Smooth muscle cell of the brain vasculature (primary cell): ENCODE results near the gene TEAD1.
"Not testable (repeated sequence)": the region's sequence is repeated elsewhere in the genome, so short reads cannot be mapped to it uniquely, and the experiment has no call there.

Source experiments
- DNase-seq: peaks from one replicate; pipeline ENCODE4 v3.0.0-alpha.2; 2012; ENCODE audit warnings: low read depth, low spot score

The TEAD1 gene

GRCh38 chr11:12860827-12861226 lies 186.6 kb downstream of the TEAD1 start:
- no peak for DNase-seq

DNA sequence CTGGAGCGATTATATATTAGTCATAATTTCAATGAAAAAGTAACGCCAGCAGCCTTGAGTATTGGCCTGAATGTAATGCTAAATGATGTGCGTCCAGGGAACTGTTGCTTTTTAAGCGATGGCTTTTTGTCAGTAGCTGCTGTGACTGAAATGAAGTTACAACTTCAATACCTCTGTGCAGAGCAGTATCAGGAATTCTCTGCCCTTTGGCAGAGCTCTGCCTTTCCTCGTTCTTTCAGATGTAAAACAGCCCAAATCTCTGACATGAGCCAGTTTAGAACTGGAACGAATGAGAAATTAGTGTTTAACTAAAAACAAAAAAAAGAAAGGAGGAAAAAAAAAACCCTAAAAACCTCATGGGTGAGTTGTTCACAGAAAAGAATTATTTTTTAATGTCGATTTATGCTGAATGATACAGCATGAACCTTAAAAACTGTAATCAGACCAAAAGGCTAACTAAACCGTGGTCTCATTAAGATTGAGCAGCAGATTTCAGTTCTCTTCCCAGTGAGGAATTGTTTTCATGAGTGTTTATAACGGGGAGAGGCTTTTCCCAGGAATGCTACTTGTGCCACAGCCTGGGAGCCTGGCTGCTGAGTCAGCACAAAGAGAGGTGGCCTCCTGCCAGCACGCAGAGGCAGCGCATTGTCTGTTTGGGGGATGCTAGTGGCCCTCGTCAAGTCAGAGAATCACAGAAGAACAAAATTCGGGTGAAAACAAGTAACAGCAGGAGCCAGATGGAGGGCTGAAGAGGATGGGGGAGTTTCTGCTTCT lies 188.7 kb downstream of the TEAD1 start:
- DNase-seq, result peak; percentile 52

DNA sequence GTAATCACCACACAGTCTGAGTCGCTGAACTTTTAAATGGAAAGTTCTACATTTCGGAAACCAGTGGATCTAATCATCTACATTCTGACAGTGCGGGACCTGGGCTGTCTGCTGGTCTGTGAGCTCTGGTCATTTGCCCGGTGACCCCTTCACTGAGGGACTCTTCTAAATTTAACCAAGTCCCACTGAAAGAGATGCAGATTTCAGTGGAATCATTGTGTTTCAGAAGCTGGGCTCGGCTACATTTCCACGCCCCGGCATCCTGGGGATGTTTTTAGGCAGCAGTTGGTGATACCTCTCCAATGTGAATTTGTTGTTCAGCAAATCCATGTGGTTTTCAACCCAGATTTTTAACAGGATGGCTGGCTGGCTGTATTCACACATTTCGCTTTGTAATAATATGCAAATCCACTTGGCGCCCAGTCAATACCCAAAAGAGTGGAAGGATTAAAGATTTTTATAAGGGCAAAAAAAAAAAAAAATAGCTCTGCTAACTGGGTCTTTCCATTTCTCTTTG lies 189.4 kb downstream of the TEAD1 start:
- DNase-seq, result no peak

- DNase-seq, result peak; percentile 39
These were observed 190.3 kb downstream of the TEAD1 start for GRCh38 chr11:12864316-12865156.

GRCh38 chr11:12865863-12866595 lies 191.8 kb downstream of the TEAD1 start:
- no peak for DNase-seq

- DNase-seq, result no peak
These were observed 193.3 kb downstream of the TEAD1 start for GRCh38 chr11:12867531-12867930.

- DNase-seq, result no peak
These were observed 194.3 kb downstream of the TEAD1 start for GRCh38 chr11:12868315-12869073.

GRCh38 chr11:12871241-12871640 lies 197.0 kb downstream of the TEAD1 start:
- no peak for DNase-seq

GRCh38 chr11:12871788-12872321 lies 197.6 kb downstream of the TEAD1 start:
- no peak for DNase-seq

DNA sequence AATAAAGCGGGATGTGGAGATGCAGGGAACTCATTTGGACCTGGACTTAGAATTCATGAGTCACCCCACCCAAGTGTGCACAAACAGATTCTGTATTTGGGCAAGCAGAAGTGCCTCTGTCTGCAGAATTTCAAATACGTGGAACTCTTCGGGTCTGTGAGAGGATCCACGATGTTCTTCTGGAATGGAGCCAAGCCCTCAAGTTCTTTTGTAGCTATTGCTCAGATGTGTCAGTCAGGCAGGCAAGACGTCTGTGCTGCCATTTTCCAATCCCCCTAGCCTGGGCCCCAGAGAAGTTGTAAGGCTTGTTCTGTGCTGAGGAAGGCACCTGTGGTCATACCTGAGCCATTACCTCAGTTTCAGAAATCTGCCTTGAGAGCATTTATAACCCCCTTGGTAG lies 202.1 kb downstream of the TEAD1 start:
- DNase-seq, result no peak

DNA sequence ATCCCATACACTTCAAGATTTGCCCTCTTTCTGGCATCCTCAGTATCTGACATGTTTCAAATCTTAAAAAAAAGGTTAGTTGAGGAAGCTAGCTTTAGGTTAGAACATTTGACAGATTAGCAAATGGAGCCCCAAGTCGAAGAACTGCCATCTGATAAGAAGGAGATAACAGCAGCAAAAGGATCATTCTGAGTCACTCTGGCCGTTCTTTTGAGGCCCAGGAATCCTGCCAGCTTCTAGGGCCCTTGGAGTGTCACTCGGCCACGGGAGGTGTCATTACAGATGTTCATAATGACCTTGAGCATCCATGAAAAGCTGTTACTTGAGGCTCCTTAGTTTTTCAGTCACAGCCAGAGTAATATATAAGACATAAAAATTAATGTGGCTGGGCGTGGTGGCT lies 202.8 kb downstream of the TEAD1 start:
- no peak for DNase-seq

- not testable (repeated sequence) for DNase-seq
These were observed 203.3 kb downstream of the TEAD1 start for GRCh38 chr11:12877508-12877907.

DNA sequence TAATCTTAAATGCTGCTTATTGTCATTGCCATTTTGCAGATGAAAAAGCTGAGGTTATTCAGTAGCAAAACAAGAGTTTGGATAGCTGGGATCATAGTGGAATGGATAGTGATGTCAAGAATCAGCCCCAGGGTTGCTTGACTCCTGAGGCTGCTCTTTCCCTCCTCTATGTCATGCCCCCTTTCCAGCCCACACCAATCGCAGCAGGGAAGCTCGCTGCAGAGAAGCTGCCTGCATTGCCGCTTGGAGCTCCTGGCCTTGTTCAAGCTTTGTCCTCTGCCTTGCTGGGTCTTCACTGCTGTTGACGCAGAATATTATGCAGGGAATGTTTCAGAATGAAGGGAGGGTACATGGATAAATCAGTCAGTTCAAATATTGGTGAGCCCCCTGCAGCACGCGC lies 206.1 kb downstream of the TEAD1 start:
- no peak for DNase-seq

DNA sequence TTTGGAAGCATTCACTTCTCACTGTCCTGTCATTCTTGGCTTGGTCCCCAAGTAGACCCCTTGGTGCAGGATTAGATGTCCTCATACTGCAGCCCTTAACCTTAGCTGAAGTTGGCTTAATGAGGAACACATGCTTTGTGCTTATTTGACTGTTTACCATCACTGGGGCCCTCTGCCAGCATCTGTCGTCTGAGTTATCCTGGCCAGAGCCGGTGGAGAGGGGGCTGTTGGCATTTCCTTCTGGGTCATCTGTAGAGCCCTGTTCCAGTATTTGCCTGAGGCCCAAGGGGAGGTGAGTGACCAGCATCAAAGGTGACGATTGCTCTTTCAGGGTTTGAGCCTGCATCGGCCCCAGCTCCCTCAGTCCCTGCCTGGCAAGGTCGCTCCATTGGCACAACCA lies 208.4 kb downstream of the TEAD1 start:
- DNase-seq, result no peak

GRCh38 chr11:12884751-12885318 lies 210.6 kb downstream of the TEAD1 start:
- DNase-seq, result no peak

- no peak for DNase-seq
These were observed 211.6 kb downstream of the TEAD1 start for GRCh38 chr11:12885717-12886239.

DNA sequence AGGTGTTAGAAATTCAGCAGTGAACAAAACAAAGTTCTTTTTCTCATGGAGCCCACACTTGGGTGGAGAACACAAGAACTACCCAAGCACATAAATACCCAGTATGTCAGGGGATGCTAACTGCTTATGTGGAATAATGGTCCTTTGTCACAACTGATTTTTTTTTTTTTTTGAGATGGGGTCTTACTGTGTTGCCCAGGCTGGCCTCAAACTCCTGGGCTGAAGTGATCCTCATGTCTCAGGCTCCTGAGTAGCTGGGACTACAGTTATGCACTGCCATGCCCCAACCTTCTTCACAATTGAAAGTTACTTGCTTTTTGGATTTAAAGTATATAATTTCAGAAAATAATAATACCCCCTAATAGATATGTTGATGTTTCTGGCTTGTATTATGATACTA lies 212.3 kb downstream of the TEAD1 start:
- DNase-seq, result no peak

DNA sequence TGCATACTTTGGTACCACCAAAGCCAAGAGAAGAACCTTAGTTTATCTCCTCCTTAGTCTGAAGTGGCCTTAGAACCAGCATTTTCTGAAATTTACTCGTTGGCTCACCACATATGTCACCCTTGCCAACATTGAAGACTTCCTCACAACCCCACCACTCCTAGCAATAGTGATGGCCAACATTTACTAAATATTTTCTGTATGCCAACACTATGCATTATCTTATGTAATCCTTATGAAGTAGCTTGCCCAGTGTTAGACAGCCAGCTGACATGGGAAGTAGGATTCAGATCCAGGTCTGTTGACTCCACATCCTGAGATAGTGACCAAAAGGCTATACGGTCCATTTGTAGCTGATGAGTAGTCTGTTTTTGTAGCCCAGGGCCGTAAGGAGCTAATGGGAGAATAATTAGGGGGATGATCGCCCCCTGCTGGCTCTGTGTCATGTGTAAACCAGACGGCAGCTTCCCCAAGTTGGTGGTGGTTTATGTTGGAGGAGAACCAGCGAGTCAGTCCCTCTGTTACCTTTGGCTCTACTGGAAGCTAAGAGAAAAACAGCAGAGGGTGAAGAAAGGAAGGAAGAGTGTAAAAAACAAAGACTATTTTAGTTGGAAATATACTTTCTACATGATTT lies 214.4 kb downstream of the TEAD1 start:
- DNase-seq, result peak; percentile 90

DNA sequence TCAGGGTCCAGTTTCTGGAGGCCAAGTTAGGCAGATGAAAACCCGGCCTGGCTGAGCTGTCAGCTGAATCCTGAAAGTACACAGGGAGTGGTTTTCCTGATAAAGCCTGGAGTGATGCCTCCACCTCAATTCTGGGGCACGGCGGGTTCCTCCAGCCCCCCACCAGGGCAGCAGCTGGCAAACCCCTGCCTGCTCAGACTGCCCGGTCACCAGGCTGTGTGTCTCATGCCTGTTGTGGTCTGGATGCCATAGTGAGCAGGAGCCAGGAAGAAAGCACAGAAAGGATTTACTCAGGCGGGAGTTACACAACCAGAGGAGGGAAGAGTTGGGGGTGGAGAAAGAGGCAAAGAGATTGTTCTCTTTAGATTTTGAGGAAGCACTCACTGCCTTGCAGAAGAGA lies 215.0 kb downstream of the TEAD1 start:
- DNase-seq, result peak; percentile 44

- no peak for DNase-seq
These were observed 216.3 kb downstream of the TEAD1 start for GRCh38 chr11:12890476-12890875.
